Stimulated activated CD4-positive, alpha-beta T cell treated with anti-CD3 and anti-CD28 coated beads, Interleukin-1b, Interleukin-23, amount 100 ng/mL, for 24 hours (primary cell): ENCODE results near the gene DMC1.

ENCODE experiments used
- DNase-seq, 4 experiments: peaks; one replicate each; pipeline ENCODE4 v3.0.0-alpha.2; 2020; ENCODE audit warnings: low read depth in 4 of 4, low spot score in 1 of 4

DMC1 gene

GRCh38 chr22:38567531-38568285 is 2.3 kb downstream of the DMC1 start:
- no peak for DNase-seq

GRCh38 chr22:38566726-38567504 is 3.1 kb downstream of the DMC1 start:
- no peak for DNase-seq

GRCh38 chr22:38565441-38565840 is 4.5 kb downstream of the DMC1 start:
- DNase-seq = no peak

GRCh38 chr22:38564669-38565068 is 5.3 kb downstream of the DMC1 start:
- DNase-seq = no peak

GRCh38 chr22:38554281-38554680 is 15.7 kb downstream of the DMC1 start:
- no peak for DNase-seq

- DNase-seq = no peak
These were observed 20.7 kb downstream of the DMC1 start for GRCh38 chr22:38549101-38549894.

- no peak for DNase-seq
These were observed 29.3 kb downstream of the DMC1 start for GRCh38 chr22:38540701-38541100.

GRCh38 chr22:38531251-38531938 is 38.6 kb downstream of the DMC1 start:
- DNase-seq = no peak

GRCh38 chr22:38524429-38524828 is 45.6 kb downstream of the DMC1 start:
- no peak for DNase-seq

- no peak for DNase-seq
These were observed 46.5 kb downstream of the DMC1 start for GRCh38 chr22:38523479-38523878.

GRCh38 chr22:38523029-38523428 is 47.0 kb downstream of the DMC1 start:
- no peak for DNase-seq

- no peak for DNase-seq
These were observed 50.3 kb downstream of the DMC1 start for GRCh38 chr22:38519453-38520250.

GRCh38 chr22:38518620-38519019 is 51.4 kb downstream of the DMC1 start:
- DNase-seq = no peak

GRCh38 chr22:38513063-38513462 is 56.9 kb downstream of the DMC1 start:
- DNase-seq = peak in 1 of 4 experiments; percentile 14

- no peak for DNase-seq
These were observed 59.5 kb downstream of the DMC1 start for GRCh38 chr22:38510416-38510970.

GRCh38 chr22:38506118-38506962 is 63.6 kb downstream of the DMC1 start, which contains the start of gene DDX17:
TSS of gene DDX17 (minus strand) at chr22:38506311.
- peak; percentile 87 to 96 (median 88) for DNase-seq

GRCh38 chr22:38505541-38506117 is 64.4 kb downstream of the DMC1 start:
- peak; percentile 38 to 48 (median 40) for DNase-seq

- peak in 3 of 4 experiments; percentile 23 to 53 (median 29) for DNase-seq
These were observed 65.0 kb downstream of the DMC1 start for GRCh38 chr22:38504731-38505540.
